Measurements from ENCODE around the gene C11orf87.

Gene C11orf87

GRCh38 chr11:109454857-109455256 lies 32.9 kb downstream of the C11orf87 start:
- DNase-seq, result no peak
